KG1 (cell line): ENCODE measurements around the gene DNAH10.

Source experiments
- DNase-seq: peaks from one replicate; lab custom pipeline; 2025; lab: John Stamatoyannopoulos, UW

Gene DNAH10

DNA sequence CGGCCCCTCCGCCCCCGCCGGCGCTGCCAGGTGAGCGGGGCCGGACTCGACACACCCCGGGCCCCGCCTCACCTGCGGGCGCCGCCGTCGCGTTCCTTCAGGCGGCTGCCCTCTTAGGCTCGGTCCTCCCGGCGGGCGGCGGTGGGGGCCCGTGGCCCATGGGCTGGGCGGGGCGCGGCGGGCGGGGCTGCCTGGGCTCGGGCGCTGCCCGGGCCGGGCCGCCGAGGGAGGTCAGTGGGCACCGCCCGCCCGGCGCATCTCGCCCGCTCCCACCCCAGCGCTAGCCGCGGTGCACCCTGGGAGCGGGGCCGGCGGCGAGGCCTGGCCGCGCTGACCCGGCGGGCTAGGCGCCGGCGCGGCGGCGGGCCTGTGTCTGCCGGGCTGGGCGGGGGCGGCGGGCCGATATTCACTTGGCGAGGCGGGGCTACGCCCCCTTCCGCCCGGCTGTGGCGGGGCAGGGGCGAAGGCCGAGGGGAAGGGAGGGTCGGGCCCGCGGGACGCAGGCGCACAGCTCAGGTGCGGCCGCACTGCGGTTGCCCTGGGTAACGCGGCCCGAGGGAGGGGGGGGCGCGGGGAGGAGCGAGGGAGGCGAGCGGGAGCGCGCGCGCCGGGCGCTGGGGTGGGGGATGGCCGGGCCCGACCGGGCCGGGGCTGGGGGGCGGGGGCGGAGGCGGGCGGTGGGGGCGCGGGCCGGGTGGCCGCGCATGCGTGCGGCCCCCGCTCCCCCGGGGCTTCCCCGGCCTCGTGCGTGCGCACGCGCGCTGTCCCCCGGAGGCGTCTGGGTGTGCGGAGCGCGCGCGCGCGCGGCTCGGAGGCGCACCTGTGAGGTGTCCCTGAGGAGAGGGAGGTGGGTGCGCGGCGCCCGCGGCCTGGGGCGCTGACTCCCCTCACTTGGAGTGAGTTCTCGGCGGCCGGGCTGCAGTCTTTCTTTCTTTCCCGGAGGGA is 210.6 kb downstream of the DNAH10 start, which contains the start of the genes CCDC92 and ZNF664:
Gene CCDC92, minus strand, starts transcription at position 375 of the 945 bp plus-strand sequence. CDS start 28,526 bp downstream, outside the sequence.
Gene ZNF664, plus strand, starts transcription at position 759 of the 945 bp plus-strand sequence. CDS start 38,930 bp downstream, outside the sequence.
- peak; percentile 79 for DNase-seq

DNA sequence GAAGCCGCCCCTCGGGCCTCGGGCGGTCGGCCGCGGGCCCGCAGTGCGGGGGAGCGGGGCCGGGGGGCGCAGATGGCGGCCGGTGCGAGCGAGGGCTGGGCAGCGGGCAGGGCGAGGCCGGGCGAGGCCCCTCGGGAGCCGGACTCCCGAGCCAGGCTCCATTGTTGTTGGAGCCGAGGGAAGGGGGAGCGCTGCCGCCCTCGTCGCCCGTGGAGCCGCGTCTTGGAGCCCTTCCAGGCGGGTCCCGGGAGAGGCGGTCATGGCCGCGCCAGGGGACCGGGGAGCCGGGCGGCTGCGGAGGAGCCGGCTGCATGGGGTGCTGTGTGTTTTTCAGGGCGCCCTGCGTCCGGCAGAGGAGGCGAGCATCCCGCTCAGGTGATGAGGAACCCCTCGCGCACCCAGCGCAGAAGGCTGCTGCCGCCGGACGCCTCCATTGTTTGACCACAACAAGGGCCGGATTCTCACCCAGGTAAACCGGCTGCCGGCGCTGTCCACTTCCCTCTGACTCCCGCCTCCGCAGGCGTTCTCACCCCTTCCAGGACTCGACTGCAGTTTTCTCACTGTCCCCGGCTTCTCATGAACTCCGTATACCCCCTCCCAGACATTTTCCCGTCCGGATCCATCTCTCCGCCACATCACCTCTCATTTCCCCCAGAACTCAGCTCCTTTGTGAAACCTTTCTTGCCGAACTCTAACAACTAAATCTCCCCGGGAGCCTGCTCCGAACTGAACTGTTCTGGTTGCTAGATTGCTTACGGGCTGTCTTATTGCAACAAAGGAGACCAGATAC is 211.6 kb downstream of the DNAH10 start:
- DNase-seq, result no peak

DNA sequence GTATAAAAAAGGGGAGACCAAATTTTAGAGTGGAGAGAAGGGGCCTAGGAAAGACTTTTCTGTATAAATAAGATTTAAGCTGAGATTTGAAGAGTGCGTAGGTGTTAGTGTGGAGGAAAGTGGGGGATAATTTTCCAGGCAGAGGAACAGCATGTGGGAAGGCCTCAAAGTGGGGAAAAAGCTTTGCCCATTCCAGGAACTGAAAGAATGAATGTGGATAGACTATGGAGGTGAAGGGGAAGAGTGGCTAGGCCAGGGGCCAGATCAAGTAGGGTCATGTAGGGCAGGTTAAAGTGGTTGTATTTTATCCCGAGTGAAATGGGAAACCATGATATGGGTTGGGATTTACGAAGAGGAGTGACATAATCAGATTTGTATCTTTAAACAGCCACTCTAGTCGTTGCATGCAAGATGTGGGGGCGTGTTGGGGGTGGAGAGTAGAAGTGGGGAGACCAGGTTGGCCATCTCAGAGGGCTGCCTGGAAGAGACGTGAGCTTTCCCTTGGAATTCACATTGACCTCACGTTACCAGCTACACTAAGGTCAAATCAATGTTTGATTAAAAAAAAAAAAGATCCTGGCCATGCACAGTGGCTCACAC is 214.2 kb downstream of the DNAH10 start:
- DNase-seq, result no peak

DNA sequence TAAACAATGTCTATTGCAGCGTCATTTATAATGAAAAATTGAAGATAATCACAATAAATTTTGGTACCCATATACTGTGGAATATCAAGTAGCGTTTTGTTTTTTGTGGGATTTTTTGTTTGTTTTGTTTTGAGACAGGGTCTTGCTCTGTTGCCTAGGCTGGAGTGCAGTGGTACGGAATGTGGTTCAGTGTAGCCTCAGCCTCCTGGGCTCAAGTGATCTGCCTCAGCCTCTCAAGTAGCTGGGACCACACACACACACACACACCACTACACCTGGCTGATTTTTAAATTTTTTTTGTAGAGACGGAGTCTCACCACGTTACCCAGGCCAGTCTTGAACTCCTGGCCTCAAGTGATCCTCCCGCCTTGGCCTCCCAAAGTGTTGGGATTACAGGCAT is 217.5 kb downstream of the DNAH10 start:
- no peak for DNase-seq

DNA sequence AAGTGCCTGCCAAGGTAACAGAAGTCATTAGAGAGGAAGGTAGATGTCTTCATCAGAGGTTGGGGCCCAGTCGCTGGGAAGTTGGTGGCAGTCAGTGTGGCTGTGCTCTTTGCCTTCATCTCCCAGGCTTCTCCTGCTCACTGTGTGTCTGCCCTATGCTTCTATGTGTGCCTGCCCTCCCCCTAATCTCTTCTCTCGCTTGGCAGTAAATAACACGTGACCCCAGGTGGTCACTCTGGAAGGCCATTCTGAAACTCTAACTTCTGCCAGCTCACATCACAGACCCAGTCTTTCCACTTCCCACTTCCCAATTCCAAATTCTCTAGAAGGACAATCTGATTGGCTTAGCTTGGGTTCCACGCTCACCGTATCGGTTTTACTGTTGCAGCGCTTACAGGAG is 220.2 kb downstream of the DNAH10 start:
- DNase-seq, result no peak

DNA sequence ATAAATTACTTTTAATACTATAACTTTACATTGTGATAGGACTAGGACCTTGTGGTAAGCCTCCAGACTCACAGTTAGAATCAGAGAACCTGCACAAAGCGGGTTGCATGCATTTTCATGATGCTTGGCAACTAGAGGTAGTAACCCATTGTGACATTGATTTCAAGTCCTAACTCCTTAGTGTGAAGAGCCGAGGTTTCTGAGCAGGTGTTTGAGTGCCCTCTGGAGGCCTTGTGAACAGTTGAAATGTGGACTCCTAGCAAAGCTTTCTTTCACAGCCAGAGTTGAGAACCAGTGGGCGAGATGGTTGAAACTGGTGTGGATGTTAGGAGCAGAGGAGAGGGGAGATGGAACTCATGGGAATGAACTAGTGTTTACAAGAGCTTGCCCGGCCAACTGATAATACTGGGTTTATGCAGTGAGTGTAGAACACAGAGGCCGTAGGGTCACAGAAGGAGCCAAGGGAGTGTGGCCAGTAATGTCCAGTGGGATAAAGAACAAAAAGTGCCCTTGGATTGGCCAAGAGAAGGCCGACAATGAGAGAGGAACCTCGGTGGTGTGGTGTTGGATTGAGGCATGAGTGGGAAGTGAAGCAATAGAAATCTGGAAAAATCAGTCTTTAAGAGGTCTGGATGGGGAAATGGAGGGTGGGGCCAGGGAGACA is 221.9 kb downstream of the DNAH10 start:
- DNase-seq, result no peak

DNA sequence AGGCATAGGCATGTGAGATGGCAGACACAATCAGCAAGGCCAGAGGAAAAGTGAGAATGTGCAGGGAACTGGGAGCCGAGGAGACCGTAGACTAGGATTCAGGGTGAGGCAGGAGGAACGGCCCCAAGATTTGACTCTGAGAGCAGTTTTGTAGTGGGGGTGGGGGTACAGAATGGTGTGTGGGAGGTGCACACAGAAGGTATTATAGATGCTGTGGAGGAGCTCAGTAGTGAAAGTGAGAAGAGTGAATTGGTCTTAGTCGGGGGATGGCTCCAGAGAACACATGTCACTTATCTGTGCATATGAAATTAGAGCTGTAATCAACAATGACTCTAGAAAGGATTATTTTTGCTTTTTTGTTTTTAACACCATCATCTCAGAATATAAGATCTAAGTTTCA is 222.8 kb downstream of the DNAH10 start:
- DNase-seq, result no peak
